BLaER1 (cell line): ENCODE data around the gene LRMDA.

Source experiments
- H3K27ac ChIP-seq: shearing (Covaris generic); formaldehyde crosslinking; 2 replicates; pipeline ENCODE4 v1.8.1; 2022
- H3K27me3 ChIP-seq: shearing (Covaris generic); formaldehyde crosslinking; 2 replicates; pipeline ENCODE4 v1.8.1; 2022
- H3K36me3 ChIP-seq: shearing (Covaris generic); formaldehyde crosslinking; 2 replicates; pipeline ENCODE4 v1.8.1; 2022
- H3K4me1 ChIP-seq: shearing (Covaris generic); formaldehyde crosslinking; 2 replicates; pipeline ENCODE4 v1.8.1; 2022
- H3K4me2 ChIP-seq: shearing (Covaris generic); formaldehyde crosslinking; 2 replicates; pipeline ENCODE4 v1.8.1; 2022
- H3K4me3 ChIP-seq: shearing (Covaris generic); formaldehyde crosslinking; 2 replicates; pipeline ENCODE4 v1.8.1; 2022
- H3K9ac ChIP-seq: shearing (Covaris generic); formaldehyde crosslinking; 2 replicates; pipeline ENCODE4 v1.8.1; 2022
- H3K9me3 ChIP-seq: shearing (Covaris generic); formaldehyde crosslinking; 2 replicates; pipeline ENCODE4 v1.8.1; 2022
- H4K20me1 ChIP-seq: shearing (Covaris generic); formaldehyde crosslinking; 2 replicates; pipeline ENCODE4 v1.8.1; 2022
- Cebpa-rat ChIP-seq: shearing (Covaris generic); IDR thresholded peaks from 2 replicates; pipeline ENCODE4 v1.8.1; 2022

LRMDA gene

GRCh38 chr10:75589895-75590654, 158.7 kb downstream of the LRMDA start:
- no peaks in the 10 kb centered on the region for H3K27me3 ChIP-seq
- H3K4me2 ChIP-seq = no peak overlapping the region
- H3K9ac ChIP-seq = no peak overlapping the region

DNA sequence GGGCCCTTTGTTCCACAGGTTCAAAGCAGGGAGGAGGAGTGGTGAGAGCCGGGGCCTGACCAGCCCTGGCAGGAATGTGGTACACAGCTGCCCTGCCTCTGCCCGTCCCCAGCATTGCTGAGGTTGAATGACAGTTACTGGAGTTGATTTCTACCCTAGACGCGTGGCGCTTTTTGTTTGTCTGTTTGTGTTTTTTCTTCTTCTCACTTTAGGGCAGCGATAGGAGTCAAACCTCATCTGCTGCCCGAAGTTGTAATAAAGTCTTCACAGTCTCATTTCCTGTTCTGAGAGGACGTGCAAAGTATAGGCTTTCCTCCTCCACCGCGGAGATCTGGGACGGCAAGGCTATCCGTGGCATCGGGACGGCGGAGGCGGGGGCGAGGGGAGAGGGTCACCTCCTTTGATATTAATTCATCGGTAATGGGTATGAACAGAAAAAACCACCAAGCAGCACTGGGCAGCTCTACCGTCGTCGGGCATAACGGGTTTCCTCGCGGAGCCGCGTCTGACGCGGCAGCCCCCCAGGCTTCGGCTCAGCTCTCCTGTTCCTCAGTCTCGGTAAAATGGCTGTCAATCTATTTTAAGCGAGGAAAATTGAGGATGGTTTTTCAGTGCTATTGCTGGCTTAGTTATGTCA, 160.8 kb downstream of the LRMDA start:
- Histone ChIP-seq H3K9me3 (no peaks in the 10 kb centered on the region), H3K4me3 (no peak overlapping the region), H3K4me1 (no peaks in the 10 kb centered on the region), H3K27ac (no peak overlapping the region), H3K36me3 (no peaks in the 10 kb centered on the region), H3K27me3 (no peaks in the 10 kb centered on the region), H4K20me1 (no peaks in the 10 kb centered on the region), H3K4me2 (no peak overlapping the region), H3K9ac (no peak overlapping the region)
- TF ChIP-seq Cebpa-rat = no peak

More at GRCh38 chr10:75589895-75590654, 158.7 kb downstream of the LRMDA start:
- Histone ChIP-seq H3K9me3 (no peaks in the 10 kb centered on the region), H3K27ac (no peak overlapping the region), H4K20me1 (no peaks in the 10 kb centered on the region), H3K4me3 (no peak overlapping the region), H3K36me3 (no peaks in the 10 kb centered on the region), H3K4me1 (no peaks in the 10 kb centered on the region)
- TF ChIP-seq Cebpa-rat = no peak

GRCh38 chr10:75592791-75593643, 161.6 kb downstream of the LRMDA start:
- no peak for TF ChIP-seq Cebpa-rat
- no peak overlapping the region for H3K27ac ChIP-seq
- no peaks in the 10 kb centered on the region for H3K36me3 ChIP-seq
- H3K9ac ChIP-seq = no peak overlapping the region
- H3K4me1 ChIP-seq = no peaks in the 10 kb centered on the region
- H4K20me1 ChIP-seq = no peaks in the 10 kb centered on the region
- H3K9me3 ChIP-seq = no peaks in the 10 kb centered on the region
- H3K4me3 ChIP-seq = no peak overlapping the region
- H3K27me3 ChIP-seq = no peaks in the 10 kb centered on the region
- no peak overlapping the region for H3K4me2 ChIP-seq

DNA sequence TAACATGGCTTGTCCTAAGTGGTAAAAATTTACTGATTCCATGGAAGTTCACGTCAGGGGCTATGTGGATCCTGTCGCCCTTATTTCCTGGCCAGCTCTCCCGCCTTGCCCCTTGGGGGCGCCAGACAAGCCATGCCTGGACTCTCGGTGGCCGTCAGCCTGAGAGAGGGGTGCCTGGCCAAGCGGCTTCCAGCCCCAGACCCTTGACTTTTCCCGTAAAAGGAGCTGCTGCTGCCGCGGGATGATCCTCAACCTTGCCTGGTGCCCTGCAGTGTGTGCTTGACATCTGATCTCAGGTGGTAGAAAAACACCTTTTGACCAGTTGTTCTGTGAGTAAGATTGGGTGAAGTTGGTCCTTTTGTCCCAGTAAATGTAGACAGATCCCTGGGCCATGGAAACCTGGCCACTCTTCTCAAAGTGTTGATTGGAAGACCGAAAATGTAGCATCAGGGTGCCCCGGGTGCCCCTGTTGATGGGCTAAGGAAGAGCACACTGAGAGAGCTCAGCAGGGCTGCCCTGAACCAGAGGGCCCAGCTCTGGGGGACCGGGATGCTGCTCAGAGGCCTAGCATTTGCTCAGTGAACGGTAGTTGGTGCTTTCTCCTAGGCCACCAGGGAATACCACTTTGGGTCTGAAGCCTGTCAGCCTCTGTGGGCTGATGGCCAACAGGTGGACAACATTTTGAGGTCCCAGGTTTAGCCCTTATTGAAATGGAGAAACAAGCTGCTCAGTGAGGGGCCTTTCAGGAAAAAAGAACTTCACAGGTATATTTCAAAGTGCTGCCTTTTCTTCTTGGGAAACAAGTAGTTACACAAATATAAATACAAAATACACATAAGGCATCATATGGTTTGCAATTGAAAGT, 162.5 kb downstream of the LRMDA start:
- Histone ChIP-seq H3K4me2 (no peak overlapping the region), H3K36me3 (no peaks in the 10 kb centered on the region), H3K4me3 (no peak overlapping the region), H4K20me1 (no peaks in the 10 kb centered on the region), H3K9me3 (no peaks in the 10 kb centered on the region), H3K27ac (no peak overlapping the region), H3K9ac (no peak overlapping the region), H3K4me1 (no peaks in the 10 kb centered on the region), H3K27me3 (no peaks in the 10 kb centered on the region)
- no peak for TF ChIP-seq Cebpa-rat

DNA sequence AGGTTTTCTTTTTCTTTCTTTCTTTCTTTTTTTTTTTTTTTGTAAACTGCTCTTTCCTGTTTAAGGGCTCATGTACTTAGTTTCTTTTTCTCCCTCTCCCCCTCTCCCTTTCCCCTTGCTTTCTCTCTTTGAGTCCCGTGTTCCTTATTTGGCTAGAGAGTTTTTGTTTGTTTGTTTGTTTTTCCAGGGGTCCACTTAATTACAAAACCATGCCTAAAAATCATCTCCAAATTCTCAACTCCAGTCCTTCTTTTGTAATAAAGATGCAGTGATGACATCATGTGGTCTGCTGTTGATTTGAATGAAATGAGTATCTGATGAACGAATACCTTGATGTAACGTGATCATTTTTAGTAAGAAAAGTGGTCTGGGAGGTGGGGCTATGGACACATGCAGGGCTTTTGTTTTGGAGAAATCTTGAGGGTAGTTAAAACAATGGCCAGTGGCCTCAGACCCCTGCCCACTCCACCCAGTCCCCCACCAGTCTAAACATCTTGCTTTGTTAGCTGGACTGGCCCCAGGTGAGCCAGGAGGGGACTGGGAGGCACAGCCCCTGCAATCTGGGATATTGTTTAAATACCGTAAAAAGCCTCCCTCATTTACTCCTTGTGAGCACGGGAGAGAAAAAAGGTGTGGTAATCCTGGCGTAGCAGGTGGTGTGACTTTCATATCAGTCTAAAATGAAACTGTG, 165.7 kb downstream of the LRMDA start:
- Histone ChIP-seq H3K27me3 (no peaks in the 10 kb centered on the region), H3K4me1 (no peaks in the 10 kb centered on the region), H3K36me3 (no peaks in the 10 kb centered on the region), H3K27ac (no peak overlapping the region), H3K4me3 (no peak overlapping the region), H3K4me2 (no peak overlapping the region), H3K9me3 (no peaks in the 10 kb centered on the region), H3K9ac (no peak overlapping the region), H4K20me1 (no peaks in the 10 kb centered on the region)
- TF ChIP-seq Cebpa-rat = no peak

DNA sequence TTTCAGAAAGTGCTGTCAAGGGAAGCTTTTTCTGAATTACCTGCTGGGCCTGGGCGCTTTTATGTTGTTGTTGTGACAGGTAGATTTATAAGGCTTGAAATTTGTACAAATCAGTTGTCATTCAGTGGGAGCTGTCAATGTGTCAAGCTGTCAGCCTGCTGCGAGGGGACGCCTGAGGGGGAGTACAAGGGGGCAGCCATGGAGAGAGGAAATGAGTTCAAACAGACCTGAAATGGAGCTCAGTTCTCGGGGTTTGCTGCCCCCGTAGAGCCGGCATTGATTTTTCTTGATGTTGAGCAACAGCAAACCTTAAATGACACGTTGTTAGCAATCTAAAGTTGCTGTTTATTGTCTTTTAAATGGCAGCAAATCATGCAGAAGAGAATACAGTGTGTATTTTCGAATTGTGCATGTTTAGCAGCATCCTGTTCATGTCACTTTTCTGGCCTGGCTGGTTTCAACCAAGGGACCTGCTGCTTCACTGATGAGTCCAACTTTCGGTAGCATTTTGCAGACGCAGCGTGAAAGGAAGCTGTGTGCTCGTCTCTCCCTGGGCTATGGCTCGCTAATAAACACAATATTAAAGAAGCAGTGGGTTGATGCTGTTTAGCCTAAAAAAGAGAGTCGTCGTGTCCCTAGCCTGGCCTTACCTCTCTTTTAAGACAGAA, 166.5 kb downstream of the LRMDA start:
- no peak for TF ChIP-seq Cebpa-rat

DNA sequence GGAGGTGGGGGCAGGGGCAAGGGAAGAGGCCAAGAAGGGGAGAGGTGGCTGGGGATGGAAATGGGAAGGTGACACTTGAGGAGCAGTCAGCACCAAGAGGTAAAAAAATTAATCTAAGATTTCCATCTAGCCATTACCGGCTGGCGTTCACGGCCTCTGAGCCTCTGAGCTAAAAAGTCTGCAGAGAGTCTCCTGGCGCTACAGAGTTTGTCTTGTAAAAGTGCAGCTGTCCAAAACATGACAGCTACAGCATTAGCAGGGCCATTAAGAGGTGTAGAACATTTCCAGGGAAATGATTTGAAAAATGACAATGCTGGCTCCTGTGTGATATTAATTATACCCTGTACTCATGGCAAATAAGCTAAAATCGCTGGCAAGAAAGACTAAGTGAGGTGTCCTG, 167.6 kb downstream of the LRMDA start:
- H3K9me3 ChIP-seq = no peaks in the 10 kb centered on the region
- no peak overlapping the region for H3K9ac ChIP-seq
- no peaks in the 10 kb centered on the region for H3K27me3 ChIP-seq
- no peaks in the 10 kb centered on the region for H3K4me1 ChIP-seq
- H3K4me3 ChIP-seq = no peak overlapping the region
- no peak overlapping the region for H3K27ac ChIP-seq
- H4K20me1 ChIP-seq = no peaks in the 10 kb centered on the region
- H3K4me2 ChIP-seq = no peak overlapping the region
- H3K36me3 ChIP-seq = no peaks in the 10 kb centered on the region
- TF ChIP-seq Cebpa-rat = no peak

More for the DNA sequence above, 166.5 kb downstream of the LRMDA start:
- Histone ChIP-seq H3K36me3 (no peaks in the 10 kb centered on the region), H3K27ac (no peak overlapping the region), H3K9me3 (no peaks in the 10 kb centered on the region), H4K20me1 (no peaks in the 10 kb centered on the region), H3K9ac (no peak overlapping the region), H3K4me1 (no peaks in the 10 kb centered on the region), H3K4me3 (no peak overlapping the region), H3K4me2 (no peak overlapping the region), H3K27me3 (no peaks in the 10 kb centered on the region)

GRCh38 chr10:75599875-75600648, 168.6 kb downstream of the LRMDA start:
- Histone ChIP-seq H3K27ac (no peak overlapping the region), H3K4me2 (no peak overlapping the region), H3K4me3 (no peak overlapping the region), H3K36me3 (no peaks in the 10 kb centered on the region), H3K4me1 (no peaks in the 10 kb centered on the region), H3K9ac (no peak overlapping the region), H3K9me3 (no peaks in the 10 kb centered on the region), H4K20me1 (no peaks in the 10 kb centered on the region), H3K27me3 (no peaks in the 10 kb centered on the region)
- TF ChIP-seq Cebpa-rat = no peak
